ENCODE measurements around the gene MYO3A. TPM values are rescaled to one million over a fixed set of nuclear protein-coding genes. Genes with fewer than 3 reads are reported as not detected.

MYO3A gene
- total and polyA plus RNA-seq, 2 donors (not counting 3 experiments of a cell fraction or from before 2014, with no cell fraction given), result not detected

- CTCF ChIA-PET, result no interaction called here
These were observed 304.3 kb downstream of the MYO3A start for GRCh38 chr10:26238378-26238777.

More at GRCh38 chr10:26238378-26238777, 304.3 kb downstream of the MYO3A start:
- Histone ChIP-seq H3K79me2 (ENCODE audit: control insufficient read depth, insufficient read depth, low read length) (no peaks in the 10 kb centered on the region), H4K20me1 (replicated peaks; ENCODE audit: control insufficient read depth, extremely low read depth, insufficient read depth, low read length) (no peaks in the 10 kb centered on the region), H3K27me3 (ENCODE audit: control insufficient read depth in 2 of 2, insufficient read depth in 2 of 2, low read length in 2 of 2) (no peaks in the 10 kb centered on the region), H3K36me3 (ENCODE audit: control insufficient read depth in 2 of 2, extremely low read depth in 1 of 2, insufficient read depth in 2 of 2, low read length in 2 of 2) (no peaks in the 10 kb centered on the region), H3K9ac (replicated peaks; ENCODE audit: extremely low read depth, insufficient read depth, low read length) (no peak overlapping the region), H3K4me2 (ENCODE audit: insufficient read depth, low read length) (no peak overlapping the region), H3K4me1 (ENCODE audit: control insufficient read depth, extremely low read depth, insufficient read depth, low read length) (no peaks in the 10 kb centered on the region), H3K9me3 (replicated peaks; ENCODE audit: control insufficient read depth, insufficient read depth, low read length) (peaks cover 3% of the 10 kb centered on the region), H3K27ac (ENCODE audit: insufficient read depth, low read depth, low read length) (no peak overlapping the region), H2AFZ (ENCODE audit: low read depth, low read length) (no peak overlapping the region), H3K9me1 (replicated peaks; ENCODE audit: control insufficient read depth, extremely low read depth, insufficient read depth, low read length) (no peaks in the 10 kb centered on the region), H3K4me3 (replicated peaks in 1 of 3; ENCODE audit: insufficient read depth in 1 of 3, low read depth in 1 of 3, low read length in 3 of 3) (no peak overlapping the region)
- intact Hi-C loops (cut with micrococcal nuclease) (no loop called here), dilution Hi-C loops (cut with MboI; ENCODE audit: extremely low pct_ligation_motif_present, low sequenced_read_pairs) (no loop called here)
- POLR2A ChIA-PET, result no interaction called here
- no TSS peak for BruUV-seq (replicated peaks)
- TF ChIP-seq POLR2A (IDR thresholded peaks at IDR 0.05; ENCODE audit: low read depth, low read length) (no peak), CTCF (IDR thresholded peaks at IDR 0.05; ENCODE audit: extremely low read depth in 1 of 2, insufficient read depth in 1 of 2, low read depth in 1 of 2, low read length in 2 of 2) (no peak), JUN (IDR thresholded peaks at IDR 0.05; ENCODE audit: borderline replicate concordance, insufficient read depth, insufficient read length, low read depth) (no peak), EZH2 (IDR thresholded peaks at IDR 0.05; ENCODE audit: borderline replicate concordance, low read depth, low read length, severe bottlenecking) (no peak), GATA2 (IDR thresholded peaks at IDR 0.05; ENCODE audit: insufficient read depth, insufficient read length, low read depth, low read length) (no peak), POLR2AphosphoS5 (IDR thresholded peaks at IDR 0.05; ENCODE audit: insufficient read depth, low read depth, low read length) (no peak)
- DNase-seq (ENCODE audit: low read depth, low spot score) (no peak), FAIRE-seq (no peak)

Measured in endothelial cell of umbilical vein (primary cell).